RWPE1 (cell line): Measurements from ENCODE around the gene RAPGEF2.
"Not testable (repeated sequence)": the region's sequence is repeated elsewhere in the genome, so short reads cannot be mapped to it uniquely, and the experiment has no call there.

Experiments used
- CTCF ChIA-PET: fragments of 350-600 bp; sonication (Branson Sonifier 250); formaldehyde crosslinking; extraction: SDS; loops from one replicate; lab custom pipeline; 2021; lab: Yijun Ruan, JAX
- POLR2A ChIA-PET: fragments of 400-600 bp; formaldehyde crosslinking; extraction: SDS; loops from one replicate; lab custom pipeline; 2020; ENCODE audit warnings: antibody characterized with exemption; ENCODE audit not compliant: low non-redundant PET; lab: Yijun Ruan, JAX
- DNase-seq: peaks from one replicate; pipeline ENCODE4 v3.0.0; 2012; ENCODE audit warnings: low spot score
- H3K27ac ChIP-seq: fragments of 450-650 bp; 2 replicates; pipeline ENCODE4 v1.5.1; 2017
- TF ChIP-seq, protein P1 (sequence below): fragments of 450-650 bp; conservative IDR thresholded peaks from 2 replicates; pipeline ENCODE4 v1.5.1; 2017; ENCODE audit warnings: low read depth, mild to moderate bottlenecking

The RAPGEF2 gene

DNA sequence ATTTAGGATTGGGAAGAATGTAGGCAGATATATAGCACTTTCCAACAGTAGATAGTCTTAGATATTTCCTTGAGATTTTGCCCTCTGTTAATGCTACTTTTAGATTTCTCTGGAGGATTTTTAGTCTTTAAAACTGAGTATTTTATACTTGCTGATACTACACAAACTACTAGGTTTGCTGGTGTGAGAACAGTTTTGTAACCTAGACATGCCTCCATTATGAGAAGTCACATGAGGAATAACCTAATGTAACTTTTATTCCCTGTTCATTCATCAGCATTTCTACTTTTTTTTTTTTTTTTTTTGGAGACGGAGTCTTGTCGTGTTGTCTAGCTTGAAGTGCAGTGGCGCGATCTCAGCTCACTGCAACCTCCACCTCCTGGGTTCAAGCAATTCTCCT is 137.2 kb downstream of the RAPGEF2 start:
- DNase-seq: no peak
- CTCF ChIA-PET: no interaction called here
- POLR2A ChIA-PET: no interaction called here
- H3K27ac ChIP-seq: no peak overlapping the region
- TF ChIP-seq, protein P1, sequence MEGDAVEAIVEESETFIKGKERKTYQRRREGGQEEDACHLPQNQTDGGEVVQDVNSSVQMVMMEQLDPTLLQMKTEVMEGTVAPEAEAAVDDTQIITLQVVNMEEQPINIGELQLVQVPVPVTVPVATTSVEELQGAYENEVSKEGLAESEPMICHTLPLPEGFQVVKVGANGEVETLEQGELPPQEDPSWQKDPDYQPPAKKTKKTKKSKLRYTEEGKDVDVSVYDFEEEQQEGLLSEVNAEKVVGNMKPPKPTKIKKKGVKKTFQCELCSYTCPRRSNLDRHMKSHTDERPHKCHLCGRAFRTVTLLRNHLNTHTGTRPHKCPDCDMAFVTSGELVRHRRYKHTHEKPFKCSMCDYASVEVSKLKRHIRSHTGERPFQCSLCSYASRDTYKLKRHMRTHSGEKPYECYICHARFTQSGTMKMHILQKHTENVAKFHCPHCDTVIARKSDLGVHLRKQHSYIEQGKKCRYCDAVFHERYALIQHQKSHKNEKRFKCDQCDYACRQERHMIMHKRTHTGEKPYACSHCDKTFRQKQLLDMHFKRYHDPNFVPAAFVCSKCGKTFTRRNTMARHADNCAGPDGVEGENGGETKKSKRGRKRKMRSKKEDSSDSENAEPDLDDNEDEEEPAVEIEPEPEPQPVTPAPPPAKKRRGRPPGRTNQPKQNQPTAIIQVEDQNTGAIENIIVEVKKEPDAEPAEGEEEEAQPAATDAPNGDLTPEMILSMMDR: no peak

GRCh38 chr4:159240687-159241086 is 137.8 kb downstream of the RAPGEF2 start:
- DNase-seq: no peak
- ChIA-PET POLR2A (no interaction called here), CTCF (no interaction called here)
- TF ChIP-seq, protein P1: no peak
- H3K27ac ChIP-seq: no peak overlapping the region

- no peak for DNase-seq
- TF ChIP-seq, protein P1: no peak
- ChIA-PET POLR2A (no interaction called here), CTCF (interaction anchor here (0.7 kb wide), 1 partner anchor 41 kb away, joined by 3 read pairs; no protein-coding TSS in a partner anchor)
- no peak overlapping the region for H3K27ac ChIP-seq
Measured at GRCh38 chr4:159242427-159242826, 139.5 kb downstream of the RAPGEF2 start.

DNA sequence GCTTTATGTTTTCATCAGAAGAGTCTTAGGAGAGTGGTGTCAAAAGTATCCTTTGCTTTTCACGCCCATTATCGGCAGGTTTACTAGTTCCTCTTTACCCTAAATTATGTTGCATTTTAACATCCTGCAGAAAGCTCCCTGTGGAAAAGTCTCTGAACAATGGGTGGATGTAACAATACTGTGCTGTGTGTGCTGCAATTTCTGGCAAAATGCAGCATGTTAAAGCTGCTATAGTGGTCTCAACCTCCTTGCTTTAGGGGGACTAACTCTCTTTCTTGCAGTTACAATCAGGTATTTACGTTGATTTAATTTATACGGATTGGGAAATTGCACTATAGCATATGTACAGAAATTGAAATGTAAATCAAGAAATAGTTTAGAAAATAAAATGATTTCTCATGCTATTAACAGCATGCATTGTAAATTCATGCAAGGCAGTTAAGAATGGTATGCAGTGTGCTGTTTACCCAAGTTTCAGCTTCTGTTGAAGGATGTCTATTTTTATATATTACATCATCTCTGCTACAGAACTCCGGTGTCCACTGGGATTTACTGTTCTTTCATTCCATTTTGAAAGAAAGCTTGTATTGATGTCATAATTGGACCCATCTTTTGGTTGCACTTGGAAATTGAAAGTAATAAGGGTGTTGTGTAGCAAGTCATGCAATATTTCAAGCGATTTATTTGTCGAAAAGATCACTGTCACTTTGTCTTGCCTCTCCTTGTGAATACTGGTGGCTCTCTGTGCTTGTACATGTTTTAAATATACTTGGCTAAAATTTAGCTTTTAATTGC is 145.7 kb downstream of the RAPGEF2 start:
- ChIA-PET POLR2A (no interaction called here), CTCF (interaction anchor here (0.5 to 0.6 kb wide), 2 partner anchors 11 to 14 kb away, joined by 3 to 6 read pairs; no protein-coding TSS in a partner anchor)
- TF ChIP-seq, protein P1: no peak
- no peak for DNase-seq
- H3K27ac ChIP-seq: no peak overlapping the region

DNA sequence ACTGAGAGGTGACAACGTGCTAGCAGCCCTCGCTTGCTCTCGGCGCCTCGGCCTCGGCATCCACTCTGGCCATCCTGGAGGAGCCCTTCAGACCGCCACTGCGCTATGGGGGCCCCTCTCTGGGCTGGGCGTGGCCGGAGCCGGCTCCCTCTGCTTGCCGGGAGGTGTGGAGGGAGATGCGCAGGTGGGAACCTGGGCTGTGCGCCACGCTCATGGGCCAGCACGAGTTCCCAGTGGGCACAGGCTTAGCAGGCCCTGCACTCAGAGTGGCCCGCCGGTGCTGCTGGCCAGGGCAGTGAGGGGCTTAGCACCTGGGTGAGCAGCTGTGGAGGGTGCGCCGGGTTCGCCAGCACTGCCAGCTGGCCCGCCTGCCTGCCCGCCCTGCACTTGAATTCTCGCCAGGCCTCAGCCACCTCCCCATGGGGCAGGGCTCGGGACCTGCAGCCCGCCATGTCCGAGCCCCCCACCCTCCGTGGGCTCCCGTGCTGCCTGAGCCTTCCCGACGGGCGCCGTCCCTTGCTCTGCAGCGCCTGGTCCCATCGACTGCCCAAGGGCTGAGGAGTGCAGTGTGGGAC is 148.0 kb downstream of the RAPGEF2 start:
- TF ChIP-seq, protein P1: no peak
- ChIA-PET POLR2A (no interaction called here), CTCF (interaction anchor here (0.6 kb wide), 1 partner anchor 1192 kb away, joined by 7 read pairs; no protein-coding TSS in a partner anchor)
- no peak for DNase-seq
- no peak overlapping the region for H3K27ac ChIP-seq

- CTCF ChIA-PET, H3K27ac ChIP-seq, POLR2A ChIA-PET, DNase-seq: not testable (repeated sequence)
Measured at GRCh38 chr4:159251580-159251979, 148.7 kb downstream of the RAPGEF2 start.

DNA sequence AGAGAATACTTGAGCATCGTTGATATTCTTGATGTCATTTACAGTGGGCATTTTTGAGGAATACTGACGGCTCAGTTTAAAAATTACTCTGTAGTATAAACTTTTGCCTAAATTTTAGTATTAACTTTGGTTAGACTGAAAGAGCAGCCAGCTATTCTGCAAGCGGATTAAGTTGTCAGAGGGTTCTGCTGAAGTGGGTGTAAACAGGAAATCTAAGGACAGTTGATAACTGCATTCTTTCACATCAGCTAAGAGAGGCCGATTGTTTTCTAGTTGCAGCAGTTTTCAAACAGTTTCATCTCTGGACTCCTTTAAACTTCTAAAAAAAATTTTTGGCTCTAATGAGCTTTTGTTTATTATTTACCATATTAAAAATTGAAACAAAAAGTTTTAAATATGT is 149.6 kb downstream of the RAPGEF2 start:
- H3K27ac ChIP-seq: no peak overlapping the region
- ChIA-PET CTCF (no interaction called here), POLR2A (no interaction called here)
- DNase-seq: no peak
- TF ChIP-seq, protein P1: no peak
